IMR-90 (cell line): ENCODE measurements around the gene HAAO.

Experiments
- BHLHE40 ChIP-seq: fragments of 150-350 bp; IDR thresholded peaks from 2 replicates; pipeline ENCODE4 v1.6.1; 2016; ENCODE audit warnings: mild to moderate bottlenecking, low read depth, low read length
- CEBPB ChIP-seq: IDR thresholded peaks from 2 replicates; pipeline ENCODE4 v1.6.1; 2012; ENCODE audit warnings: low read depth, low read length, improper control_type of control experiment
- FOS ChIP-seq: fragments of 150-350 bp; IDR thresholded peaks from 2 replicates; pipeline ENCODE4 v1.6.1; 2016; ENCODE audit warnings: low read depth, low read length
- MAFK ChIP-seq: IDR thresholded peaks from 2 replicates; pipeline ENCODE4 v1.6.1; 2012; ENCODE audit warnings: low read depth, low read length, improper control_type of control experiment
- MAZ ChIP-seq: IDR thresholded peaks from 2 replicates; pipeline ENCODE4 v1.6.1; 2012; ENCODE audit warnings: low read depth, mild to moderate bottlenecking, low read length, improper control_type of control experiment, moderate library complexity, borderline replicate concordance
- NFE2L2 ChIP-seq: fragments of 150-350 bp; IDR thresholded peaks from 2 replicates; pipeline ENCODE4 v1.6.1; 2016; ENCODE audit warnings: low read depth, mild to moderate bottlenecking, low read length
- POLR2A ChIP-seq: IDR thresholded peaks from 2 replicates; pipeline ENCODE4 v1.6.1; 2012; ENCODE audit warnings: mild to moderate bottlenecking, low read depth, low read length
- RAD21 ChIP-seq: IDR thresholded peaks from 2 replicates; pipeline ENCODE4 v1.6.1; 2012; ENCODE audit warnings: low read length, improper control_type of control experiment
- RFX5 ChIP-seq: IDR thresholded peaks from 2 replicates; pipeline ENCODE4 v1.8.0; 2012; ENCODE audit warnings: low read depth, mild to moderate bottlenecking, low read length, moderate library complexity
- SMC3 ChIP-seq: fragments of 150-350 bp; IDR thresholded peaks from 2 replicates; pipeline ENCODE4 v1.6.1; 2016; ENCODE audit warnings: low read depth, mild to moderate bottlenecking, antibody characterized with exemption, low read length, moderate library complexity
- TF ChIP-seq, protein P1 (sequence below): conservative IDR thresholded peaks from 2 replicates; pipeline ENCODE4 v1.5.1; 2012; ENCODE audit warnings: mild to moderate bottlenecking, low read depth, low read length, improper control_type of control experiment
- TF ChIP-seq, protein P2 (sequence below): fragments of 150-350 bp; IDR thresholded peaks from 2 replicates; pipeline ENCODE4 v1.6.1; 2017; ENCODE audit warnings: mild to moderate bottlenecking, antibody characterized with exemption, low read length, low read depth

DNA sequence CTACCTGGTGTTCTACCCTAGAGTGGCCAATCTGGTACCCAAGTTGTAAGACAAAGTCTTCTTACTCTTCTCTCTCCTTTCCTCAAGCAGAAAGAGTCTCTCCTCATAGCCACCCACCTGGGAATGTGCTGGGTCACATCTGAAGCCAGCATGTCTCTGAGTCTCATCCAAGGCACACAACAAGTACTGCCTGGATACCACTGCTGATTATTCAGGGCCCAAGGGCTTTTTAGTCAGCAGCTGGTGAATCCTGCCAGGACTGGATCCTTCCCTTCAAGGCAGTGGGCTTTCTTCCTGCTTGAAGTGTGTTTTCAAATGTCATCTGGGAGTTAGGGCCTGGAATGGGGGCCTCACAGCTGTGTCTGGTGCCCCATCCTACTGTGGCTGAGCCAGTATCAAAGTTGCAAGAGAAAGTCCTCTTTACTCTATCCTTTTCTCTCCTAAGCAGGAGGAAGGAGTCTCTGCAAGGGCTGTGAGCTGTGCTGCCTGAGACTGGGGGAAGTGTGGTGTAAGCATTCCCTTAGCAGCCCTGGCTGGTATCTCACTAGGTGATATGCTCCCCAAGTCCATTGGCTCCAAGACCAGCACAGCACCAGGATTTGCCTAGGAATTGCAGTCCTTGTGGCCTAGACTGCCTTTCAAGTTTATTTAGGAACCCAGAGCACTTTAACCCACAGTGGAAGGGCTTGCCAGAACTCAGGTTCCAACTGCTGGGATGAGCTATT lies 55.6 kb downstream of the HAAO start:
- TF ChIP-seq, protein P1, sequence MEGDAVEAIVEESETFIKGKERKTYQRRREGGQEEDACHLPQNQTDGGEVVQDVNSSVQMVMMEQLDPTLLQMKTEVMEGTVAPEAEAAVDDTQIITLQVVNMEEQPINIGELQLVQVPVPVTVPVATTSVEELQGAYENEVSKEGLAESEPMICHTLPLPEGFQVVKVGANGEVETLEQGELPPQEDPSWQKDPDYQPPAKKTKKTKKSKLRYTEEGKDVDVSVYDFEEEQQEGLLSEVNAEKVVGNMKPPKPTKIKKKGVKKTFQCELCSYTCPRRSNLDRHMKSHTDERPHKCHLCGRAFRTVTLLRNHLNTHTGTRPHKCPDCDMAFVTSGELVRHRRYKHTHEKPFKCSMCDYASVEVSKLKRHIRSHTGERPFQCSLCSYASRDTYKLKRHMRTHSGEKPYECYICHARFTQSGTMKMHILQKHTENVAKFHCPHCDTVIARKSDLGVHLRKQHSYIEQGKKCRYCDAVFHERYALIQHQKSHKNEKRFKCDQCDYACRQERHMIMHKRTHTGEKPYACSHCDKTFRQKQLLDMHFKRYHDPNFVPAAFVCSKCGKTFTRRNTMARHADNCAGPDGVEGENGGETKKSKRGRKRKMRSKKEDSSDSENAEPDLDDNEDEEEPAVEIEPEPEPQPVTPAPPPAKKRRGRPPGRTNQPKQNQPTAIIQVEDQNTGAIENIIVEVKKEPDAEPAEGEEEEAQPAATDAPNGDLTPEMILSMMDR, result no peak
- TF ChIP-seq POLR2A, result no peak
- no peak for TF ChIP-seq RFX5
- TF ChIP-seq SMC3, result no peak
- no peak for TF ChIP-seq MAZ
- TF ChIP-seq BHLHE40, result no peak
- no peak for TF ChIP-seq FOS
- no peak for TF ChIP-seq CEBPB
- TF ChIP-seq, protein P2, sequence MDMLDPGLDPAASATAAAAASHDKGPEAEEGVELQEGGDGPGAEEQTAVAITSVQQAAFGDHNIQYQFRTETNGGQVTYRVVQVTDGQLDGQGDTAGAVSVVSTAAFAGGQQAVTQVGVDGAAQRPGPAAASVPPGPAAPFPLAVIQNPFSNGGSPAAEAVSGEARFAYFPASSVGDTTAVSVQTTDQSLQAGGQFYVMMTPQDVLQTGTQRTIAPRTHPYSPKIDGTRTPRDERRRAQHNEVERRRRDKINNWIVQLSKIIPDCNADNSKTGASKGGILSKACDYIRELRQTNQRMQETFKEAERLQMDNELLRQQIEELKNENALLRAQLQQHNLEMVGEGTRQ, result no peak
- TF ChIP-seq RAD21, result no peak
- TF ChIP-seq MAFK, result no peak
- TF ChIP-seq NFE2L2, result no peak
